Ascending aorta (tissue), 2 donors: ENCODE measurements around the gene JAKMIP2. TPM values are rescaled to one million over a fixed set of nuclear protein-coding genes. Genes with fewer than 3 reads are reported as not detected.

Experiments
- DNase-seq, 2 donors: peaks; one replicate each; pipeline ENCODE4 v3.0.0-alpha.2; 2019; ENCODE audit warnings: low spot score in 2 of 2
- H3K27ac ChIP-seq, 2 donors: fragments of 200-600 bp; sonication (generic); one replicate each; pipeline ENCODE4 v1.5.1; 2016 to 2017; ENCODE audit warnings: mild to moderate bottlenecking in 1 of 2
- H3K27me3 ChIP-seq: fragments of 200-600 bp; sonication (generic); one replicate; pipeline ENCODE4 v1.5.1; 2017
- H3K36me3 ChIP-seq, 2 donors: fragments of 200-600 bp; sonication (generic); one replicate each; pipeline ENCODE4 v1.5.1; 2016
- H3K4me1 ChIP-seq, 2 donors: fragments of 200-600 bp; sonication (generic); one replicate each; pipeline ENCODE4 v1.5.1; 2016 to 2017; ENCODE audit warnings: mild to moderate bottlenecking in 1 of 2
- H3K4me3 ChIP-seq, 2 donors: fragments of 200-600 bp; sonication (generic); one replicate each; pipeline ENCODE4 v1.5.1; 2016 to 2017; ENCODE audit warnings: mild to moderate bottlenecking in 1 of 2
- H3K9me3 ChIP-seq, 2 donors: fragments of 200-600 bp; sonication (generic); one replicate each; pipeline ENCODE4 v1.5.1; 2016
- intact Hi-C: fragments of 100-400 bp; cut with DNase I; formaldehyde crosslinking; loops from one replicate; pipeline ENCODE4 v1.15.1; 2023
- total RNA-seq: library from RNA; depleted of rRNA; stranded (reverse); fragments of >200 nt; gene quantifications from one replicate; pipeline ENCODE4 v1.1.0, GENCODE V29; 2016
- TF ChIP-seq, protein P1 (sequence below), 3 experiments: fragments of 200-600 bp in 2 of 3; fragments of 450-650 bp in 1 of 3; sonication (generic) in 2 of 3; IDR thresholded peaks; one replicate each; pipeline ENCODE4 v1.5.1; 2016 to 2019; ENCODE audit warnings: antibody characterized with exemption in 3 of 3, mild to moderate bottlenecking in 1 of 3, moderate library complexity in 1 of 3

JAKMIP2 gene
- total RNA-seq, 1 donor from 2014 or later: not detected

GRCh38 chr5:147800491-147800890 is 18.0 kb upstream of the JAKMIP2 start:
- TF ChIP-seq, protein P1, sequence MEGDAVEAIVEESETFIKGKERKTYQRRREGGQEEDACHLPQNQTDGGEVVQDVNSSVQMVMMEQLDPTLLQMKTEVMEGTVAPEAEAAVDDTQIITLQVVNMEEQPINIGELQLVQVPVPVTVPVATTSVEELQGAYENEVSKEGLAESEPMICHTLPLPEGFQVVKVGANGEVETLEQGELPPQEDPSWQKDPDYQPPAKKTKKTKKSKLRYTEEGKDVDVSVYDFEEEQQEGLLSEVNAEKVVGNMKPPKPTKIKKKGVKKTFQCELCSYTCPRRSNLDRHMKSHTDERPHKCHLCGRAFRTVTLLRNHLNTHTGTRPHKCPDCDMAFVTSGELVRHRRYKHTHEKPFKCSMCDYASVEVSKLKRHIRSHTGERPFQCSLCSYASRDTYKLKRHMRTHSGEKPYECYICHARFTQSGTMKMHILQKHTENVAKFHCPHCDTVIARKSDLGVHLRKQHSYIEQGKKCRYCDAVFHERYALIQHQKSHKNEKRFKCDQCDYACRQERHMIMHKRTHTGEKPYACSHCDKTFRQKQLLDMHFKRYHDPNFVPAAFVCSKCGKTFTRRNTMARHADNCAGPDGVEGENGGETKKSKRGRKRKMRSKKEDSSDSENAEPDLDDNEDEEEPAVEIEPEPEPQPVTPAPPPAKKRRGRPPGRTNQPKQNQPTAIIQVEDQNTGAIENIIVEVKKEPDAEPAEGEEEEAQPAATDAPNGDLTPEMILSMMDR (IDR thresholded peaks at IDR 0.05): no peak
- no peaks in the 10 kb centered on the region for H3K4me1 ChIP-seq
- H3K27ac ChIP-seq: no peak overlapping the region
- H3K36me3 ChIP-seq: no peaks in the 10 kb centered on the region
- no peaks in the 10 kb centered on the region for H3K27me3 ChIP-seq
- no peaks in the 10 kb centered on the region for H3K9me3 ChIP-seq
- H3K4me3 ChIP-seq: no peak overlapping the region
- no peak for DNase-seq
- intact Hi-C loops: no loop called here

DNA sequence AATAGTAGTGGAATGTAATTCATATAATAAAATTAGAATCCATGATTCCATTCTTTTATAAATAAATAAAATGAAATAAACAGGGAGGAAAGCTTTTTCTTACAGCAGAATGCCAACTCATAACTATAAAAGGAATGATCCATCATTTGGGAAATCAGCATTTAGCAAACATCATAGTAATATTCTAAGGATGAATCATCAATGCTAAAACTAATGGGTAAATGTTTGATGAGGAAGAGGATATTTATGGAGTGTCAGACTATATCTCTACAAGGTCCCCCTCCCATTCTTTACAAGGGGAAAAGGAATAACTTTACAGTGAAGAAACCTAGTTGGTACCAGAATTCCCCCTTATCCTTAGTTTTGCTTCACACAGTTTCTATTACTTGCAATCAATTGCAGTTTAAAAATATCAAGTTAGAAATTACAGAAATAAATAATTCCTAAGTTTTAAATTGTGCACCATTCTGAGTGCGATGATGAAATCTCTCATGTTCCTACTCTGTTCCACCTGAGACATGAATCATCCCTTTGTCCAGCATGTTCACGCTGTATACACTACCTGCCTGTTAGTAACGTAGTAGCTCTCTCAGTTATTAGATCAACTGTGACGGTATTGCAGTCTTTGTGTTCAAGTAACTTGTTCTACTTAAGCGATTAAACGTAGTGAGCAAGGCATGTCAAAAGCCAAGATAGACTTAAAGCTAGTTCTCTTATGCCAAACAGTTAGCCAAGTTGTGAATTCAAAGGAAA is 14.2 kb upstream of the JAKMIP2 start:
- Histone ChIP-seq H3K36me3 (no peaks in the 10 kb centered on the region), H3K9me3 (no peaks in the 10 kb centered on the region), H3K4me3 (no peak overlapping the region), H3K4me1 (no peaks in the 10 kb centered on the region), H3K27ac (no peak overlapping the region), H3K27me3 (no peaks in the 10 kb centered on the region)
- no peak for DNase-seq
- TF ChIP-seq, protein P1 (IDR thresholded peaks at IDR 0.05): no peak
- intact Hi-C loops: no loop called here

- Histone ChIP-seq H3K9me3 (no peaks in the 10 kb centered on the region), H3K4me1 (no peaks in the 10 kb centered on the region), H3K27ac (no peak overlapping the region), H3K36me3 (no peaks in the 10 kb centered on the region), H3K4me3 (no peak overlapping the region), H3K27me3 (no peaks in the 10 kb centered on the region)
- intact Hi-C loops: no loop called here
- TF ChIP-seq, protein P1 (IDR thresholded peaks at IDR 0.05): no peak
- DNase-seq: no peak
These were observed 8.7 kb upstream of the JAKMIP2 start for GRCh38 chr5:147791181-147791580.

GRCh38 chr5:147789820-147790219 is 7.3 kb upstream of the JAKMIP2 start:
- no peaks in the 10 kb centered on the region for H3K36me3 ChIP-seq
- no peak overlapping the region for H3K27ac ChIP-seq
- H3K4me3 ChIP-seq: no peak overlapping the region
- TF ChIP-seq, protein P1 (IDR thresholded peaks at IDR 0.05): no peak
- H3K9me3 ChIP-seq: no peaks in the 10 kb centered on the region
- intact Hi-C loops: no loop called here
- no peaks in the 10 kb centered on the region for H3K4me1 ChIP-seq
- no peaks in the 10 kb centered on the region for H3K27me3 ChIP-seq
- DNase-seq: no peak

DNA sequence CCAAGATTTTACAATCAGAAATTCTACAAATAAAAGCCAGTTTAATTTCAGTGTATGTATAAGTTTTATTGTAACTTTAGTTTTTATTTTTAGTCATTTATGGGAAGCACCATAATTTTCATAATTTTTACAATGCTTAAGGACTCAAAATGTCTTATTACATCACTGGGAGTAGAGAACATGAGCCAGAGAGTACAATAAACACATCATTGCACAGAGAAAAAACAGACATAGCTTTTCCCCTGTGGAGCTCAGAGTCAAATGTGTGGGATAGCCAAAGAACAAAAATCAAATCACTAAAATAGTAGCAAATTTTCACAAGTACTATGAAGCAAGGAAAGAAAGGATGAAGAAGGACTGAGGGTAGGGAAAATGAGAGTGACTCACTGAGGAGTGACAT is 5.5 kb upstream of the JAKMIP2 start:
- intact Hi-C loops: no loop called here
- H3K27me3 ChIP-seq: no peaks in the 10 kb centered on the region
- TF ChIP-seq, protein P1 (IDR thresholded peaks at IDR 0.05): no peak
- H3K4me3 ChIP-seq: no peak overlapping the region
- no peaks in the 10 kb centered on the region for H3K36me3 ChIP-seq
- no peak for DNase-seq
- no peak overlapping the region for H3K27ac ChIP-seq
- no peaks in the 10 kb centered on the region for H3K4me1 ChIP-seq
- no peaks in the 10 kb centered on the region for H3K9me3 ChIP-seq
